HG03565 (cell line): ENCODE results near the gene MAP3K19.
A peak's percentile ranks its signal among the peaks of the same experiment; 100 is the strongest.

Source experiments
- ATAC-seq: cut with Tn5 transposase; IDR thresholded peaks from one replicate; pipeline ENCODE4 v1.9.1; 2021; ENCODE audit warnings: mild to moderate bottlenecking, moderate library complexity; ENCODE audit not compliant: unreplicated experiment

The MAP3K19 gene

DNA sequence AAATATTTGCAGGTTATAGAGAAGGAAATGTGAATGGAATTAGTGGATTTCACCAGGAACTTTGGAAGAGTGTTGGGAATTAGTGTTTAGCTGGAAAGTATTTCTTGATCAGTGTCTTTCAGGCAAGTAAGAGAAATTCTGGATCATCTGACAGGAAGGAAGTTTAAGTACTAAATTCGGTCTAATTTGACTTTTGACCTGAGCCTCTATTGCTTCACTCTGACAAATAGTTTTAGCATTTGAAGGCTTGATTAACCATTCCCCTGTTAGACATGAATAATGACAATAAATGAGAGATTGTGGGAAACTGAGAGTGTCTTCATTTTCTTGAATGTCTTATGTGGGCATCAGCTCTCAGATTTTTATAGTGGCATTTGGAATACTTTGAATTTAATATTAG is 112.6 kb downstream of the MAP3K19 start:
- ATAC-seq = no peak

DNA sequence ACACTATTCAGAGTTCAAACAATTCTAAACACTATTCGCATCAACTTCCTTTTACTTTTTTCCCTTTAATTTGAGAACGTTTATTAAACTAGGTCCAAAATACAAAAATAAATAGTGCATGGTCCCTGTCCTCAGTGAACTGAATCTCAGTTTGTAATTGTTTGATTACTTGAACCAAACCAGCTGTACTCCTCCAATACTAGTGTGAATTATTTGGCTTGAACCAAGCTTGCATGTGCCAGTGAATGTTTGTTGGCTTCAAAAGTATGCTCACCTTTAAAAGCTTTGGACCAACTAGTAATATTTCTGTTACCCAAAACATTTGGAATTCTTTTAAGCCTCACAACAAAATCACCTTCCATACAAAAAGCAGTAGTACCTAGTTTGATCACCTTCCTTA is 113.1 kb downstream of the MAP3K19 start:
- ATAC-seq = no peak

DNA sequence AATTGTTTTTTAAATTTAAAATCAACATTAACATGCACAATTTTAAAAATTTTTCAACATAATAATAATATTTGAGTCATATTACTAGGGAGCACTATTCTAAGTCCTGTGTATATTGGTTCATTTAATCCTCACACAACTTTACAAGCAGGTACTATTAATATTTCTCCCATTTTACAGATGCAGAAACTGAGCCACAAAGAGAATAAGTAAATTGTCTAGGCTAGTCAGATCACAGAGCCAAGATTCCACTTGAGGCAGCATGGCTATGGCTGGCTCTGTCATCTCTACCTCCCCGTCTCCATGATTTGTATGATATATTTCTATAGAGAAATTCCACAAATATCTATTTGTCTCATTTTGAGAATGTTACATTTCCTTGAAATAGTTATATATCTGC is 113.5 kb downstream of the MAP3K19 start:
- no peak for ATAC-seq

DNA sequence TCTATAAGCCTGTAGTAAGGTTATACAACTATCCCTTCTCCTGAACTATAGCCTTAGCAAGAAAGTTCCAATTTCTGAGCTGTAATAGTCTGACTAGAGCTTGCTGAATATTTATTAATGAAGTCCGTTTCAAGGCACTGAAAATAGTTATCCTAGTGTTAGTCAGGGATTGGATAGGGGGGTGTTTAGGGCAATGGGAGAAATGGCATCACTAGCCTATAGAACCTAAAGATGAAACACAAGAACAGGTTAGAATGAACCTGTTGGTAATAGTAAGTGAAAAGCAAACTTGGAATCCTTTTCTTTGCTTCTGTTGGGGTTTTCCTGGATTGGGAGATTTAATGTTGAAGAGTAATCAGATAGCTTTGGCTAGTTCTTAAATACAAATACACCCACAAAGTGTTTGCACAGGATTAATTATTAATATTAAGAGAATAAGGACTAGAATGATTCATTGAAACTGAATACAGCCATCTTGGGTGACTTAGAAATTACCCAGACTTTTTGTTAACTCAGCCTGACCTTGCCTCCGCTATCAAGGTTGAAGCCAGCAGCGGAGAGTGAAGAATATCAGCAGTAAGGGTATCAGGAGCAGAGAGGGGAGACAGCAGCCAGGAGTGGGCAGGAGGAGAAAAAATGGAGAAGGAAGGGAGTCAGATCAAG is 114.3 kb downstream of the MAP3K19 start:
- no peak for ATAC-seq

DNA sequence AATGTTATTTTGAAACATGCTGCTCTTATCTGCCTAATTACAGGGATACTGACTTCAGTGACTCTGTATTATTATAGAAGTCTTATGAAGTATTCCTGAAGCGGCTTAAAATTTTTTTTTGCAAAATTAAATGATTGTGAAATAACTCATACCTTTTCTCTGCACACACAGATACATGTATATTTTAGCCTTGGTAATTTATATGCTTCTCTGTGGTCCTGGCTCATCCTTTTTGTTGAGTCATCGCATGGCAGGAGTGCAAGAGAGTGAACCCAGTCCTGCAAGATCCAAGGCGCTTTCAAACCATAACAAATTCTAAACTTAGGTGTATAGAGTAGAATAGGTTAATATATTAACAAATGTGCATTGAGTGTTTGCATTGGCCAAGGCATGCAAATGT is 120.1 kb downstream of the MAP3K19 start:
- no peak for ATAC-seq

DNA sequence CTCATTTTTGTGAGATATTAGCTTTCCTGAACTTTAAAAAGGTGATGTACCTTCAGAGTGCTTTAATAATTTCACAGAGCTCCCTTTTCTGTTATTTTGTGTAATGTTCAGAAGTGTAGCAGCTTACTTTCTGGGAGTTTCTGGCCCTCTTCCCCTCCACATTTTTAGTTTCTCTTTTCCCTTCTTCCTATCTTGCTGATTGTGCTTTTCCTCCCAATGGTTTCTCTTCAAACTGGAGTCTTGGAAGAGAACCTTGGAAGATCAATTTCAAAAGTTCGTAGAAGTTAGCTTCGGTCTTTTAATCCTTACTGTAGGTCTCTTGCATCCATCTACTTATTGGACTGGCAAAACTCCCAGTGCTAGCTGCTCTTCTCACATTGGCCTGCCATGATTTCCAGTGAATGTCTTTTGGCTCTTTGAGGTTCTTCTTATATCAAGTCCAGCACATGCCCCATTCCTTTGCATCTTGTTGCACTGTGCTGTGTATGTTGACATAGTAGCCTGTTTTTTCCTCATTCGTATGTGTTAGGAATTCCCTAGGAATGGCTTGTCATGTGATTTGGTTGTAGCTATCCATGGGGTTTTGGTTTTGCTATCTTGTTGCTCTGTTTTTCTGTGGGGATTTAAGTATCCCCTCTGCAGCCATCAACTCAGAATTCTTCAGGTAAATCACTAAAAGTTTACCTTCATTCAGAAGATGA is 120.9 kb downstream of the MAP3K19 start:
- no peak for ATAC-seq

DNA sequence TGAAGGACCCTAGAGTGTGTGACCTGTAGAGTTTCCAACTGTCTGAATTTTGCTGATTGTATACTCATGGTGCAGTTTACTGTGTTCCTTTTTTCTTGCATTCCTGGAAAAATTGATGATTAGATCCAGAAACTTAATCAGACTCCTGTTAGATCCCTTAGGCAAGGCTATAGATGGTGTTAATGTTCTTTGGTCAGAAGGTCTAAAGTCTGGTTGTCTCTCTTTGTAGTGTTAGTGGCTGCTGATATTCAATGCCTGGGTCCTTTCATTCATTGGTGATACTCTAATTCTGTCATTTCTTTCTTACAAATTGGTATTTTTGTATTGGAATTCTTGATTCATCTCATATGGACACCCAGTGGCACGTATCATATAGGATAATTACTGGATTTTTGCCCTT is 122.3 kb downstream of the MAP3K19 start:
- ATAC-seq = no peak

DNA sequence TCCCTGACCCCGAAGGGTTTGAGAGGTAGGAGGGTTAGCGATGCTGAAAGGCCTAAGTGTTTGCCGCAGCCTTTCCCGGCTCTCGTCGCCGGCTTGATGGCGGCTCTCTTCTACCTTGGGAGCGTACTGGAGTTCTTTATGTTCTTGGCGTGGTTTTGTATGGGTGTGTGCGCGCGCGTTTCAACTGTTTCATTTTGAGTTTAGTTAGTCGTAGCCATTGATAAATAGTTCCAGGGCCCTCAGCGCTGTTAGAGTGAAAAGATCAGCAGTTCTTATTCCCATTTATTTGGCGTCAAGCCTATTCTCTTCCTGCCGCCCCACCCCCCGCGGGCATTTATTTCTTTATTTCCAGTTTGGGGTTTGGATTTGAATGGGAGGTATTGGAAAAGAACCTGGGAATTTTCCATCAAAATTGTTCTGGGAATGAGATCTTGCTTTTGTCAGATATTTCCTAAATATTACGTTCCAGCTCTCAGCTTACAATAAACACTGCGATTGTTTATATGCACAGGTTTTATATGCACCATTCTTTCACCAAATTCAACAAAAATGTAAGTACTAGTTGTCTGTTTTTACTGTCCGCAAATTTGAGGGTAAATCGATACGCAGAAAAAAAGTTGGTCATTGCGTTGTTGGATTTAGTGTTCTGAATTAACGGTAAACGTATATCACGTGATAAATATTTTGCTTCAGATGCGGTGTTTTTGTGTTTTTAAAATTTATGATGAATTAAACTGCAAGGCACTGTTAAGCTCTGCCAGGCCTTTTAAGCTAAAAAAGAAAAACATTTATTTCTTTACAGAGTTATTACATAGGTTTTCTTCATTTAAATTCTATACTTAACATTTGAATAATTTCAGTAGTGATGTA is 127.7 kb downstream of the MAP3K19 start:
- ATAC-seq = no peak

DNA sequence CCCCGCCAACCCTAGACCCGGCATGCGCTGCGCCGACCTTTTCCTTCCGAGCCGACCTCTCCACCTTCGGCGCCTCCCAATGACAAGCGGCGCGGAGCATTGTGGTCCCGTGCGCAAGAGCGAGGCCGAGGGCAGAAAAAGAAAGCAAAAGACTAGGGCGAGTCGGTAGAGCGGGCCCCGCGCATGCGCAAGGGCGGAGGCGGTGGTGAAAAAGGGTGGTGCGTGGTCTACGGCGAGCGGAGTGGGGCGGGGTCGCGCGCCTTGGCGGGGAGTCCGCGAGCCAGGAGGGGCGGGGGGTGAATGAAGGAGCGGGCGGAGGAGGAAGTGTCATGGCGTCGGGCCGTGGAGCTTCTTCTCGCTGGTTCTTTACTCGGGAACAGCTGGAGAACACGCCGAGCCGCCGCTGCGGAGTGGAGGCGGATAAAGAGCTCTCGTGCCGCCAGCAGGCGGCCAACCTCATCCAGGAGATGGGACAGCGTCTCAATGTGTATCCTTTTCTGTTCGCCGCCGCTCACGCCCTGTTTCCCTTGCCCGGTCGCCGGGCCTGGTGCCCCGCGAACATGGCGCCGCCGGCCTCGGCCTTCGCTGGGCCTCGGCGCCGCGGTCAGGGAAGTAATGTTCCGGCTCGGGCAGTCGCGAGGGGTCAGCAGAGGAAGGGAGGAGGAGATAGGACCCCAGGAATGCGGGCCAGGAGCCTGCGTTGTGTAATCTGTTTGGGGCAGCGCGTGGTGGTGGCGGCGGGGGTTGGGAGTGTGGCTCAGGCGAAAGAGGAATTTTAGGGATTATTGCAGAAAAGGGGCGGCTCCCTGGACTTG is 128.5 kb downstream of the MAP3K19 start, which contains the start of gene CCNT2:
CCNT2 (plus strand) TSS at position 297 of the 815 bp plus-strand sequence; CDS start at position 330, 33 bp downstream.
- peak; percentile 82 for ATAC-seq

DNA sequence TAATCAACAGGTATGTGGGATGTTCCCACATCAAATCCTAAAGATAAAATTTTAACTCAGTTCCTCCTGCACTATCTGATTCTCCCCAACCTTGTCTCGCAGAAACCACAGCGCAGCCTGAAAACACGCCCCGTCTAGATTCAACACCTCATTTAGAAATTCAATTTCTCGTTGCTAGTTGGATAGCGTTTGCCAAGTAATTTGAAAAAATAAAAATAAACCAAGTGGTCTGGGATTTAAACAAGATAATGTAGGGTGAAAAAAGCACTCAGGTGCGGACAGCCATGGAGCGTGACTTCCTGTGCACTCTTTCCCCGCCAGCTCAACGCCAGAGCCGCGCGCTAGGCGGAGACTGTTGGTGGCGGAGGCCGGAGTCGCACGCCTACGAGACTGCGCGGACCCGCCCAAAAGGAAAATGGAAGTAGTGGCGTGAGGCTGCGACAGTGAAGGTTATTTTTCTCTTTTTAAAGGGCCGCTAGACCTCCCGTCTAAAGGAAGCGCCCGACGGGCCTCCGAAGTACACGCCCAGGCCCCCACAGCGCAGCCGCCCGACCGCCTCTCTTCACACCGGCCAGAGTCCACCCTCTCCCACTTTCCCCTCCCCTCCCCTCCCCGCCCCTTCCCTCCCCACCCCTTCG is 129.2 kb downstream of the MAP3K19 start:
- ATAC-seq = peak; percentile 63

DNA sequence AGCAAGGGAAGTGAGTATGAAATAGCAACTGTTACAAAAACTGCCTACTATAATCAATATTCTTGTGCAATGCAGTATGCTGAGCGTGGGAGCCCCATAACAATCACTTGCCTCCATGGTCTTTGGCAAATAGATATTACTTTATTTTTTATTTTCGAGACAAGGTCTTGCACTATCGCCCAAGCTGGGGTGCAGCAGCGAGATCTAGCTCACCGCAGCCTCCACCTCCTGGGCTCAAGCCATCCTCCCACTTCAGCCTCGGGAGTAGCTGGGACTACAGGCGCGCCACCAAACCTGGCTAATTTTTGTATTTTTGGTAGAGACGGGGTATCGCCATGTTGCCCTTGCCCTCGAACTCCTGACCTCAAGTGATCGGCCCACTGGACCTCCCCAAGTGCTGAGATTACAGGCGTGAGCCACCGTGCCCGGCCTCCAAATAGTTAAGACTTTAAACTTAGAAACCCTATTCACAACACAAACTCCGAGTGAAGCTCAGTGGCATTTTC is 129.8 kb downstream of the MAP3K19 start:
- no peak for ATAC-seq
